Naive B cell (primary cell): Measurements from ENCODE around the gene APCDD1. TPM values are rescaled to one million over a fixed set of nuclear protein-coding genes. Genes with fewer than 3 reads are reported as not detected.

Experiments
- ATAC-seq, 2 donors: fragments of 150-1000 bp; cut with Tn5 transposase; 2 replicates each; pipeline ENCODE4 v1.10.0; 2021; ENCODE audit warnings: low read depth in 2 of 2, mild to moderate bottlenecking in 2 of 2, moderate library complexity in 2 of 2
- DNase-seq: peaks from one replicate; pipeline ENCODE4 v3.0.0; 2022
- H3K27ac Mint-ChIP-seq, 6 donors: one replicate each; pipeline ENCODE4 v1.8.0; 2020 to 2022; ENCODE audit warnings: mild to moderate bottlenecking in 6 of 6, mixed read lengths in 6 of 6, moderate library complexity in 5 of 6, inconsistent platforms in 2 of 6
- H3K27me3 Mint-ChIP-seq, 3 donors: one replicate each; pipeline ENCODE4 v1.8.0; 2021 to 2022; ENCODE audit warnings: mixed read lengths in 3 of 3, mild to moderate bottlenecking in 1 of 3
- H3K36me3 Mint-ChIP-seq, 2 donors: one replicate each; pipeline ENCODE4 v1.8.0; 2020 to 2022; ENCODE audit warnings: mixed read lengths in 2 of 2, inconsistent platforms in 1 of 2, mild to moderate bottlenecking in 1 of 2
- H3K4me1 Mint-ChIP-seq, 3 donors: one replicate each; pipeline ENCODE4 v1.8.0; 2020 to 2022; ENCODE audit warnings: mixed read lengths in 3 of 3, inconsistent platforms in 1 of 3, mild to moderate bottlenecking in 1 of 3, moderate library complexity in 1 of 3
- H3K4me3 Mint-ChIP-seq, 8 donors: one replicate each; pipeline ENCODE4 v1.8.0; 2020 to 2022; ENCODE audit warnings: mild to moderate bottlenecking in 8 of 8, mixed read lengths in 8 of 8, moderate library complexity in 8 of 8, inconsistent platforms in 2 of 8
- H3K9me3 Mint-ChIP-seq, 7 donors: one replicate each; pipeline ENCODE4 v1.8.0; 2020 to 2022; ENCODE audit warnings: mixed read lengths in 7 of 7, mild to moderate bottlenecking in 5 of 7, inconsistent platforms in 2 of 7, moderate library complexity in 1 of 7
- polyA plus RNA-seq, 6 donors: library from polyadenylated mRNA; unstranded; fragments of 300-500 nt; fragmentation: Illumina TruSeq; gene quantifications; one replicate each; pipeline ENCODE4 v1.2.3, GENCODE V29; 2021; ENCODE audit warnings: low read depth in 6 of 6

The APCDD1 gene
- polyA plus RNA-seq, 6 donors from 2014 or later: 0.44 to 6.3 (median 2.2) TPM

- no peaks in the 10 kb centered on the region for H3K27me3 Mint-ChIP-seq
- H3K27ac Mint-ChIP-seq: no peak overlapping the region
- peaks cover 4 to 13% (median 4%) of the 10 kb centered on the region in 3 donors for H3K4me1 Mint-ChIP-seq
- no peak overlapping the region for H3K4me3 Mint-ChIP-seq
- DNase-seq: no peak
- no peak for ATAC-seq
- no peaks in the 10 kb centered on the region for H3K36me3 Mint-ChIP-seq
- H3K9me3 Mint-ChIP-seq: no peaks in the 10 kb centered on the region
These were observed 13.0 kb upstream of the APCDD1 start for GRCh38 chr18:10441472-10441871.

- Mint-ChIP-seq H3K4me1 (peaks cover 4 to 13% (median 4%) of the 10 kb centered on the region in 3 donors), H3K27ac (peak overlapping the region in 1 of 6 donors; percentile 51), H3K27me3 (no peaks in the 10 kb centered on the region), H3K36me3 (no peaks in the 10 kb centered on the region), H3K9me3 (no peaks in the 10 kb centered on the region), H3K4me3 (no peak overlapping the region)
- no peak for DNase-seq
- ATAC-seq: no peak
These were observed 11.9 kb upstream of the APCDD1 start for GRCh38 chr18:10442551-10442971.

- H3K36me3 Mint-ChIP-seq: no peaks in the 10 kb centered on the region
- no peaks in the 10 kb centered on the region for H3K9me3 Mint-ChIP-seq
These were observed 11.4 kb upstream of the APCDD1 start for GRCh38 chr18:10443001-10443400.

GRCh38 chr18:10444314-10445006, 10.0 kb upstream of the APCDD1 start:
- Mint-ChIP-seq H3K36me3 (no peaks in the 10 kb centered on the region), H3K27ac (no peak overlapping the region), H3K27me3 (no peaks in the 10 kb centered on the region), H3K4me1 (peaks cover 4 to 13% (median 4%) of the 10 kb centered on the region in 3 donors), H3K4me3 (no peak overlapping the region), H3K9me3 (no peaks in the 10 kb centered on the region)
- no peak for DNase-seq
- no peak for ATAC-seq

More at GRCh38 chr18:10443001-10443400, 11.4 kb upstream of the APCDD1 start:
- ATAC-seq (no peak), DNase-seq (no peak)
- peak overlapping the region in 2 of 6 donors; percentile 43 to 51 for H3K27ac Mint-ChIP-seq
- no peak overlapping the region for H3K4me3 Mint-ChIP-seq
- H3K4me1 Mint-ChIP-seq: peaks cover 4 to 13% (median 4%) of the 10 kb centered on the region in 3 donors
- no peaks in the 10 kb centered on the region for H3K27me3 Mint-ChIP-seq

GRCh38 chr18:10449396-10449795, 5.0 kb upstream of the APCDD1 start:
- no peaks in the 10 kb centered on the region for H3K9me3 Mint-ChIP-seq

GRCh38 chr18:10450986-10451385, 3.4 kb upstream of the APCDD1 start:
- Mint-ChIP-seq H3K36me3 (no peaks in the 10 kb centered on the region), H3K9me3 (peaks cover 0 to 2% (median 0%) of the 10 kb centered on the region in 7 donors), H3K27me3 (peaks cover 4 to 6% (median 5%) of the 10 kb centered on the region in 3 donors), H3K4me1 (peaks cover 18 to 29% (median 25%) of the 10 kb centered on the region in 3 donors), H3K27ac (no peak overlapping the region), H3K4me3 (no peak overlapping the region)
- no peak for DNase-seq
- ATAC-seq: no peak

More at GRCh38 chr18:10449396-10449795, 5.0 kb upstream of the APCDD1 start:
- H3K27ac Mint-ChIP-seq: no peak overlapping the region
- no peaks in the 10 kb centered on the region for H3K36me3 Mint-ChIP-seq
- DNase-seq (no peak), ATAC-seq (no peak)
- no peak overlapping the region for H3K4me3 Mint-ChIP-seq
- peaks cover 11 to 20% (median 16%) of the 10 kb centered on the region in 3 donors for H3K4me1 Mint-ChIP-seq
- H3K27me3 Mint-ChIP-seq: no peaks in the 10 kb centered on the region

GRCh38 chr18:10453261-10453805, 1.1 kb upstream of the APCDD1 start:
- Mint-ChIP-seq H3K27ac (peak overlapping the region in 3 of 6 donors; percentile 3 to 71 (median 52)), H3K4me3 (peak overlapping the region; percentile 64 to 82 (median 76)), H3K4me1 (peaks cover 21 to 36% (median 28%) of the 10 kb centered on the region in 3 donors), H3K36me3 (no peaks in the 10 kb centered on the region), H3K27me3 (peaks cover 14 to 22% (median 14%) of the 10 kb centered on the region in 3 donors), H3K9me3 (peaks cover 0 to 2% (median 0%) of the 10 kb centered on the region in 7 donors)
- DNase-seq: no peak
- no peak for ATAC-seq

GRCh38 chr18:10454681-10455557, 484 bp downstream of the APCDD1 start:
- Mint-ChIP-seq H3K36me3 (no peaks in the 10 kb centered on the region), H3K4me1 (peaks cover 21 to 36% (median 28%) of the 10 kb centered on the region in 3 donors), H3K27me3 (peaks cover 14 to 22% (median 20%) of the 10 kb centered on the region in 3 donors), H3K4me3 (peak overlapping the region; percentile 68 to 93 (median 84)), H3K27ac (peak overlapping the region in 1 of 6 donors; percentile 72), H3K9me3 (peaks cover 0 to 2% (median 0%) of the 10 kb centered on the region in 7 donors)
- ATAC-seq (peak; percentile 44 to 46), DNase-seq (no peak)

- Mint-ChIP-seq H3K4me1 (peaks cover 21 to 36% (median 28%) of the 10 kb centered on the region in 3 donors), H3K4me3 (peak overlapping the region; percentile 68 to 93 (median 84)), H3K27ac (peak overlapping the region in 3 of 6 donors; percentile 4 to 83 (median 52)), H3K9me3 (peaks cover 0 to 2% (median 0%) of the 10 kb centered on the region in 7 donors), H3K27me3 (peaks cover 14 to 22% (median 20%) of the 10 kb centered on the region in 3 donors), H3K36me3 (no peaks in the 10 kb centered on the region)
- ATAC-seq (no peak), DNase-seq (no peak)
These were observed 1.5 kb downstream of the APCDD1 start for GRCh38 chr18:10455726-10456453.

GRCh38 chr18:10456718-10457117, 2.3 kb downstream of the APCDD1 start:
- no peak for DNase-seq
- H3K27ac Mint-ChIP-seq: no peak overlapping the region
- ATAC-seq: no peak
- peak overlapping the region in 3 of 8 donors; percentile 2 to 72 (median 72) for H3K4me3 Mint-ChIP-seq
- peaks cover 0 to 2% (median 0%) of the 10 kb centered on the region in 7 donors for H3K9me3 Mint-ChIP-seq
- peaks cover 21 to 36% (median 28%) of the 10 kb centered on the region in 3 donors for H3K4me1 Mint-ChIP-seq
- H3K36me3 Mint-ChIP-seq: no peaks in the 10 kb centered on the region
- H3K27me3 Mint-ChIP-seq: peaks cover 14 to 22% (median 20%) of the 10 kb centered on the region in 3 donors

GRCh38 chr18:10457128-10457527, 2.7 kb downstream of the APCDD1 start:
- peak overlapping the region in 1 of 8 donors; percentile 2 for H3K4me3 Mint-ChIP-seq
- peaks cover 21 to 33% (median 28%) of the 10 kb centered on the region in 3 donors for H3K4me1 Mint-ChIP-seq
- H3K27ac Mint-ChIP-seq: no peak overlapping the region
- peaks cover 0 to 2% (median 0%) of the 10 kb centered on the region in 7 donors for H3K9me3 Mint-ChIP-seq
- H3K27me3 Mint-ChIP-seq: peaks cover 14 to 22% (median 20%) of the 10 kb centered on the region in 3 donors
- ATAC-seq (no peak), DNase-seq (no peak)
- H3K36me3 Mint-ChIP-seq: no peaks in the 10 kb centered on the region

- no peak for DNase-seq
- Mint-ChIP-seq H3K4me3 (no peak overlapping the region), H3K9me3 (peaks cover 0 to 4% (median 2%) of the 10 kb centered on the region in 7 donors), H3K36me3 (no peaks in the 10 kb centered on the region), H3K27ac (no peak overlapping the region), H3K27me3 (peaks cover 14 to 22% (median 20%) of the 10 kb centered on the region in 3 donors), H3K4me1 (peaks cover 21 to 32% (median 24%) of the 10 kb centered on the region in 3 donors)
- ATAC-seq: no peak
These were observed 3.3 kb downstream of the APCDD1 start for GRCh38 chr18:10457767-10458166.
